ENCODE results near the gene FAM174A. TPM values are rescaled to one million over a fixed set of nuclear protein-coding genes. Genes with fewer than 3 reads are reported as not detected.

FAM174A gene
- total RNA-seq = 10.2 and 10.5 TPM in 2 replicates

DNA sequence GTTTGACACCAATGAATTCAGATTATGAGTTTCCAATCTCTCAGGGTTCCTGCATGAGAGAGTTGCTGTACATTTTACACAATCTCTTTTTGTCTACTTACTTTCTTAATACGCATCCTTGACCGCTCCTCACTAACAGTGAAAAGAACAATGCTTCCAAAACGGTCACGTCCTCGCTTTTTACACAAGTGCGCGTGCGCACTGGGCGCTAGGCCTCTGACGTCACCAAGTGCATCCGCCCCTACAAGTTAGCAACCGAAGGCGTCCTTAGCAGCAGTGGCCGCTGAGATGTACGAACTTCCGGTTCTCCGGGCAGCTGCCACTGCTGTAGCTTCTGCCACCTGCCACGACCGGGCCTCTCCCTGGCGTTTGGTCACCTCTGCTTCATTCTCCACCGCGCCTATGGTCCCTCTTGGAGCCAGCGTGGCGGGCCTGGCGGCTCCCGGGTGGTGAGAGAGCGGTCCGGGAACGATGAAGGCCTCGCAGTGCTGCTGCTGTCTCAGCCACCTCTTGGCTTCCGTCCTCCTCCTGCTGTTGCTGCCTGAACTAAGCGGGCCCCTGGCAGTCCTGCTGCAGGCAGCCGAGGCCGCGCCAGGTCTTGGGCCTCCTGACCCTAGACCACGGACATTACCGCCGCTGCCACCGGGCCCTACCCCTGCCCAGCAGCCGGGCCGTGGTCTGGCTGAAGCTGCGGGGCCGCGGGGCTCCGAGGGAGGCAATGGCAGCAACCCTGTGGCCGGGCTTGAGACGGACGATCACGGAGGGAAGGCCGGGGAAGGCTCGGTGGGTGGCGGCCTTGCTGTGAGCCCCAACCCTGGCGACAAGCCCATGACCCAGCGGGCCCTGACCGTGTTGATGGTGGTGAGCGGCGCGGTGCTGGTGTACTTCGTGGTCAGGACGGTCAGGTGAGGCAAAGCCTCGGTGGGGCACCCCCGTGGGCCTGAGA, at the start of gene FAM174A:
FAM174A (plus strand) TSS at position 315 of the 946 bp plus-strand sequence; CDS start at position 472, 157 bp downstream.

